ENCODE results near the gene ARHGEF17.

The ARHGEF17 gene

GRCh38 chr11:73325036-73325981, 17.2 kb downstream of the ARHGEF17 start:
- POLR2A ChIA-PET, result interaction anchor here (3.7 kb wide), 1 partner anchor 17 kb away, joined by 32 read pairs; the partner anchor contains the start of gene ARHGEF17
- CTCF ChIA-PET, result interaction anchor here (0.9 to 6.9 kb wide), 5 partner anchors 10 to 31 kb away, joined by 3 to 74 read pairs (median 16); partner anchors contain the start of gene ARHGEF17
- no peaks in the 10 kb centered on the region for H3K9me3 ChIP-seq (ENCODE audit: control insufficient read depth, insufficient read depth, low read depth, low read length)
- peaks cover 0 to 4% of the 10 kb centered on the region in 2 experiments; a peak in 1 of 3 replicates for H3K36me3 ChIP-seq (ENCODE audit: control insufficient read depth in 2 of 2, insufficient read depth in 1 of 2, low read length in 2 of 2)
- H3K27ac ChIP-seq (ENCODE audit: extremely low read depth, low read depth, low read length), result no peak overlapping the region
- 0 out of 2 replicates have a peak, but pooled peaks have one; percentile 11 for TF ChIP-seq ZBTB17 (tag by site-specific recombination; IDR thresholded peaks at IDR 0.05)
- no peak for TF ChIP-seq ZNF140 (tag by site-specific recombination; IDR thresholded peaks at IDR 0.05)
- H3K4me3 ChIP-seq (ENCODE audit: low read depth, low read length), result no peak overlapping the region
- peaks cover 5% of the 10 kb centered on the region; the same call in 1 of the 2 replicates for H3K4me1 ChIP-seq (ENCODE audit: control insufficient read depth, insufficient read depth, low read length)

GRCh38 chr11:73326929-73327811, 19.1 kb downstream of the ARHGEF17 start:
- Histone ChIP-seq H3K4me1 (ENCODE audit: control insufficient read depth, insufficient read depth, low read length) (no peaks in the 10 kb centered on the region), H3K27ac (ENCODE audit: extremely low read depth, low read depth, low read length) (no peak overlapping the region), H3K4me3 (ENCODE audit: low read depth, low read length) (no peak overlapping the region), H3K36me3 (ENCODE audit: control insufficient read depth in 2 of 2, insufficient read depth in 1 of 2, low read length in 2 of 2) (peaks cover 0 to 4% of the 10 kb centered on the region in 2 experiments; a peak in 1 of 3 replicates), H3K9me3 (ENCODE audit: control insufficient read depth, insufficient read depth, low read depth, low read length) (no peaks in the 10 kb centered on the region)
- ChIA-PET CTCF (interaction anchor here (0.6 to 6.9 kb wide), 8 partner anchors 8 to 118 kb away, joined by 3 to 74 read pairs (median 5); partner anchors contain the start of gene ARHGEF17), POLR2A (interaction anchor here (0.5 to 3.7 kb wide), 3 partner anchors 13 to 339 kb away, joined by 3 to 32 read pairs (median 3); partner anchors contain the start of gene ARHGEF17)
- TF ChIP-seq ZXDB (tag by site-specific recombination; IDR thresholded peaks at IDR 0.05), result no peak
- TF ChIP-seq ZNF776 (tag by site-specific recombination; IDR thresholded peaks at IDR 0.05; ENCODE audit: borderline replicate concordance), result no peak
- TF ChIP-seq ZNF518A (tag by site-specific recombination; conservative IDR thresholded peaks at IDR 0.05; ENCODE audit: low read depth), result no peak
- no peak for TF ChIP-seq PRDM1 (tag by site-specific recombination; IDR thresholded peaks at IDR 0.05)
- TF ChIP-seq ZNF629 (tag by site-specific recombination; IDR thresholded peaks at IDR 0.05), result no peak
- peak; percentile 63 for TF ChIP-seq ZNF600 (tag by site-specific recombination; IDR thresholded peaks at IDR 0.05)
- TF ChIP-seq GLIS2 (tag by site-specific recombination; IDR thresholded peaks at IDR 0.05), result peak; percentile 41; the same call in 1 of the 2 replicates
- no peak for TF ChIP-seq HIC1 (tag by site-specific recombination; IDR thresholded peaks at IDR 0.05)
- no peak for TF ChIP-seq SP2 (tag by site-specific recombination; IDR thresholded peaks at IDR 0.05)
- TF ChIP-seq ZNF704 (tag by site-specific recombination; IDR thresholded peaks at IDR 0.05), result no peak
- TF ChIP-seq ZNF501 (tag by site-specific recombination; IDR thresholded peaks at IDR 0.05), result no peak
- peak; percentile 97 for TF ChIP-seq GLIS1 (tag by site-specific recombination; IDR thresholded peaks at IDR 0.05)
- no peak for TF ChIP-seq ZNF221 (tag by site-specific recombination; IDR thresholded peaks at IDR 0.05; ENCODE audit: borderline replicate concordance)
- TF ChIP-seq ZNF544 (tag by site-specific recombination; IDR thresholded peaks at IDR 0.05), result no peak
- TF ChIP-seq ZNF2 (tag by site-specific recombination; IDR thresholded peaks at IDR 0.05), result no peak
- no peak for TF ChIP-seq ZNF747 (tag by site-specific recombination; IDR thresholded peaks at IDR 0.05)
- no peak for TF ChIP-seq BCL11B (tag by site-specific recombination; IDR thresholded peaks at IDR 0.05; ENCODE audit: low read depth)
- no peak for TF ChIP-seq ZSCAN4 (tag by site-specific recombination; IDR thresholded peaks at IDR 0.05)
- peak; percentile 84 for TF ChIP-seq ZNF623 (tag by site-specific recombination; IDR thresholded peaks at IDR 0.05)
- no peak for TF ChIP-seq SALL2 (tag by site-specific recombination; IDR thresholded peaks at IDR 0.05; ENCODE audit: borderline replicate concordance)
